ELF-1 (cell line): ENCODE data around the gene NEIL1.
"Not testable (repeated sequence)": the region's sequence is repeated elsewhere in the genome, so short reads cannot be mapped to it uniquely, and the experiment has no call there.

Experiments used
- DNase-seq: peaks from one replicate; pipeline ENCODE4 v3.0.0-alpha.2; 2016; ENCODE audit warnings: low read depth, low spot score

NEIL1 gene

GRCh38 chr15:75333654-75334419 lies 13.0 kb upstream of the NEIL1 start:
- not testable (repeated sequence) for DNase-seq

- no peak for DNase-seq
These were observed 11.5 kb upstream of the NEIL1 start for GRCh38 chr15:75335313-75335704.

GRCh38 chr15:75335705-75336355 lies 11.0 kb upstream of the NEIL1 start, which contains the start of gene COMMD4:
TSS of gene COMMD4 (plus strand) at chr15:75336063. CDS start at chr15:75336090, 27 bp downstream.
- DNase-seq, result peak; percentile 96

GRCh38 chr15:75338661-75339240 lies 8.1 kb upstream of the NEIL1 start:
- DNase-seq, result no peak

GRCh38 chr15:75339531-75340240 lies 7.2 kb upstream of the NEIL1 start:
- no peak for DNase-seq

GRCh38 chr15:75342221-75342620 lies 4.6 kb upstream of the NEIL1 start:
- peak; percentile 34 for DNase-seq

- DNase-seq, result not testable (repeated sequence)
These were observed 2.9 kb upstream of the NEIL1 start for GRCh38 chr15:75343953-75344352.

GRCh38 chr15:75347222-75348033 lies 589 bp downstream of the NEIL1 start:
- DNase-seq, result peak; percentile 32

GRCh38 chr15:75348034-75348561 lies 1.3 kb downstream of the NEIL1 start:
- DNase-seq, result peak; percentile 14

GRCh38 chr15:75348562-75349350 lies 1.9 kb downstream of the NEIL1 start:
- peak; percentile 58 for DNase-seq

GRCh38 chr15:75349351-75349669 lies 2.5 kb downstream of the NEIL1 start:
- not testable (repeated sequence) for DNase-seq

- DNase-seq, result no peak
These were observed 3.2 kb downstream of the NEIL1 start for GRCh38 chr15:75349851-75350588.

- no peak for DNase-seq
These were observed 3.9 kb downstream of the NEIL1 start for GRCh38 chr15:75350601-75351361.

GRCh38 chr15:75352186-75353080 lies 5.6 kb downstream of the NEIL1 start:
- DNase-seq, result no peak

GRCh38 chr15:75353604-75354003 lies 6.8 kb downstream of the NEIL1 start:
- DNase-seq, result no peak

GRCh38 chr15:75354454-75354853 lies 7.6 kb downstream of the NEIL1 start:
- no peak for DNase-seq

- DNase-seq, result no peak
These were observed 8.5 kb downstream of the NEIL1 start for GRCh38 chr15:75355369-75355768.

GRCh38 chr15:75356006-75356405 lies 9.2 kb downstream of the NEIL1 start:
- DNase-seq, result no peak
